TTC549 (cell line): ENCODE data around the gene GRPR.
"Not testable (repeated sequence)": the region's sequence is repeated elsewhere in the genome, so short reads cannot be mapped to it uniquely, and the experiment has no call there.

Experiments used
- FAIRE-seq: peaks from 2 replicates; lab custom pipeline; 2012; peaks lifted over from hg19 to GRCh38; lab: Jason Lieb, UNC

GRPR gene

GRCh38 chrX:16137416-16138107 is 14.2 kb downstream of the GRPR start:
- no peak for FAIRE-seq

- FAIRE-seq = no peak
Measured at GRCh38 chrX:16138108-16138427, 14.7 kb downstream of the GRPR start.

GRCh38 chrX:16140448-16140847 is 17.1 kb downstream of the GRPR start:
- no peak for FAIRE-seq

- FAIRE-seq = no peak
Measured at GRCh38 chrX:16140983-16141382, 17.6 kb downstream of the GRPR start.

GRCh38 chrX:16141422-16142245 is 18.3 kb downstream of the GRPR start:
- FAIRE-seq = no peak

GRCh38 chrX:16142246-16142558 is 18.8 kb downstream of the GRPR start:
- FAIRE-seq = no peak

- FAIRE-seq = no peak
Measured at GRCh38 chrX:16143968-16144367, 20.6 kb downstream of the GRPR start.

- no peak for FAIRE-seq
Measured at GRCh38 chrX:16144420-16144819, 21.1 kb downstream of the GRPR start.

GRCh38 chrX:16145093-16145492 is 21.7 kb downstream of the GRPR start:
- FAIRE-seq = not testable (repeated sequence)

- no peak for FAIRE-seq
Measured at GRCh38 chrX:16145656-16146055, 22.3 kb downstream of the GRPR start.

- FAIRE-seq = no peak
Measured at GRCh38 chrX:16148896-16149295, 25.5 kb downstream of the GRPR start.

GRCh38 chrX:16155581-16156096 is 32.3 kb downstream of the GRPR start:
- FAIRE-seq = no peak

- no peak for FAIRE-seq
Measured at GRCh38 chrX:16156692-16157331, 33.4 kb downstream of the GRPR start.

- FAIRE-seq = no peak
Measured at GRCh38 chrX:16160729-16161128, 37.4 kb downstream of the GRPR start.

- not testable (repeated sequence) for FAIRE-seq
Measured at GRCh38 chrX:16161173-16161572, 37.8 kb downstream of the GRPR start.

GRCh38 chrX:16162391-16162790 is 39.0 kb downstream of the GRPR start:
- no peak for FAIRE-seq

- FAIRE-seq = no peak
Measured at GRCh38 chrX:16164748-16165147, 41.4 kb downstream of the GRPR start.

GRCh38 chrX:16167181-16167580 is 43.8 kb downstream of the GRPR start, which contains the start of gene MAGEB17:
TSS of gene MAGEB17 (plus strand) at chrX:16167481. CDS start at chrX:16170383, 2,902 bp downstream.
- no peak for FAIRE-seq

- FAIRE-seq = no peak
Measured at GRCh38 chrX:16171039-16171438, 47.7 kb downstream of the GRPR start.

GRCh38 chrX:16171944-16172343 is 48.6 kb downstream of the GRPR start:
- no peak for FAIRE-seq

- no peak for FAIRE-seq
Measured at GRCh38 chrX:16172391-16172790, 49.0 kb downstream of the GRPR start.

- no peak for FAIRE-seq
Measured at GRCh38 chrX:16175329-16176061, 52.1 kb downstream of the GRPR start.

- no peak for FAIRE-seq
Measured at GRCh38 chrX:16177260-16177659, 53.9 kb downstream of the GRPR start.
